Mesenteric fat pad (tissue), 1 donor: ENCODE results near the gene STRADA. TPM values are rescaled to one million over a fixed set of nuclear protein-coding genes. Genes with fewer than 3 reads are reported as not detected.
"Not testable (repeated sequence)": the region's sequence is repeated elsewhere in the genome, so short reads cannot be mapped to it uniquely, and the experiment has no call there.

Experiments used
- DNase-seq: peaks from one replicate; pipeline ENCODE4 v3.0.0-alpha.2; 2020; ENCODE audit warnings: low spot score
- total RNA-seq: library from RNA; stranded (reverse); fragmentation: NEBNext Ultra II Directional; extraction: Animal tissue kit (Norgen Biotek cat#: 25700); gene quantifications from one replicate; pipeline ENCODE4 v1.2.1, GENCODE V29; 2021
- donor health status: DM: yes; HTN: yes; CAD: no.

STRADA gene
- total RNA-seq, 1 donor from 2014 or later: 34.3 TPM

GRCh38 chr17:63760771-63761539 lies 19.4 kb upstream of the STRADA start:
- no peak for DNase-seq

GRCh38 chr17:63758428-63758827 lies 16.8 kb upstream of the STRADA start:
- DNase-seq: no peak

DNA sequence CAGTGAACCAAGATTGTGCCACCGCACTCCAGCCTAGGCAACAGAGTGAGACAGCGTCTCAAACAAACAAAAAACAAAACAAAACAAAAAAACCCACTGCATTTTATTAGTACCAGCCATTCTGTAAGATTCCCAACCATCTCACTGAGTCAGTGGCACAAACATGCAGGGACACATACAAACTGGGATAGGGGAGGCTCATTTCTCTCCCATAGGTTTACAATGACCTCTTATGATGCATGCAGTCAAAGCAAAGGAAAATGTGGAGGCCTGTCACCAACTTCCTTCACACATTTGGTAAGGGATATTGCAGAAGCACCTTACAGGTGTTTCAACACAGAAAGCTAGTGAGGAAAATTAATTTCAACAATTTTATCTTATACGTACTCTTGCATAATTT lies 12.4 kb upstream of the STRADA start:
- no peak for DNase-seq

DNA sequence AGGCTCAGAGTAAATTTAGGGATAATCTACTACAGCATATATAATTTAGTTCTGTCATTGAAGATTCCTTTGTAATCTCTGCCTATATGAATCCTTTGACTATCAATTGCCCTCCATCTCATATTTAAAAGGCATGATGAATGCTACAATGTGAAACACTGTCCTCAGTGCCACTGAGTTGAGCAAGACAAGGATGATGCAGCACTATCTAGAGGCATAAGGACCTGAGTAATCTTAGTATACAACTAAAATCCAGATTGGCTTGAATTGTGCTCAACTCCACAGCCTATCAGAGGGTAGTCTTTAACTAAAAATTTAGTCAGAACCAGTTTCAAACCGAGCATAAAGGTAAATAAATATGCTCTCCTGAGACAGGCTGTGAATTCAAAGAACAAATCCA lies 11.6 kb upstream of the STRADA start:
- no peak for DNase-seq

GRCh38 chr17:63752707-63753106 lies 11.1 kb upstream of the STRADA start:
- no peak for DNase-seq

DNA sequence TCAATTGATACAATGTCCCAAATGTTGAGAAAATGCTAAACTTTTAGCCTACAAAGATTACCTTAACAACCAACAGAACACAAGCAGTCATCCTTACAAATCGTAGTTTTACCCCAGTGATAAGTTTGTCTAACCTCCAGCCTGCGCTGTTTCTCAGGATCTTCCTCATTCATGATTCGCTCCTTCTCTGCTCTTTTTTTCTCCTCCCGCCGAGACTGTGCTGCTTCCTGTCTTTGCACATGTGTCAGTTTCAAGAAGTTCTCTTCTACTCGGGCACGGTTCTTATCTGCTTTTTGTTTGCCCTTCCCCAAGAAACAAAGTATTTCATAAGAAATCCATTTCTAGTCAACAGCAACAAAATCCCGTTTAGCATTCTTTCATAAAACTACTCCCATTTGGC lies 10.2 kb upstream of the STRADA start:
- no peak for DNase-seq

GRCh38 chr17:63741143-63741407 lies 524 bp downstream of the STRADA start:
- no peak for DNase-seq

DNA sequence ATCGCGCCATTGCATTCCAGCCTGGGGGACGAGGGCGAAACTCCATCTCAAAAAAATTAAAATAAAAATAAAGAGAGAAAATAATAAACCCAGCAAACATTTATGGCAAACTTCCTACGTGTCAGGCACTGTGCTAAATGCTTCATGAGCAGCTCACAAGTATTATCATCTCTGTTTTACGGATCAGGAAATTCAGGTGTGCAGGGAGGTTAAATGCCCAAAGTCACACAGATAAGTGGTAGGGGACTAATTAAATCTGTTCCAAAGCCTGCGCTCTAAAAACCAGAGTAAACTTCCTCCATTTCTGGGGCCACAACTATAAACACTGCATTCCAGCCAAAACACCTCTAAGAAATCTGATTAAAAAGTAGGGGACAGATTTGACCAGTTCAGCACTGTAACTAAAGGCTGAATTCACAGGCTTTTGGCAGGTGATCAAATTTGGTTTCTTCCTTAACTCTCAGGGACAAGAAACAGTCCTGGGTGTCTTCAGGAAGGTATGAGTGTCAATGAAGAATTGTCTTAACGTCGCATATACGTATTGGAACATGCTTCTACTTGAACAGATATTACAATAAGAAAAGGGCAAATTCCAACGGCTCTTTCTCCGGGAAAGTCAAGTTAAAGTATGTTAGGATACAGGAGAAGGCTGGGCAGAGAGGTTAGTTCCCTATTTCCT lies 996 bp downstream of the STRADA start:
- DNase-seq: no peak

GRCh38 chr17:63735691-63736090 lies 5.9 kb downstream of the STRADA start:
- no peak for DNase-seq

- DNase-seq: no peak
Observed at GRCh38 chr17:63722403-63722802, 19.2 kb downstream of the STRADA start.

DNA sequence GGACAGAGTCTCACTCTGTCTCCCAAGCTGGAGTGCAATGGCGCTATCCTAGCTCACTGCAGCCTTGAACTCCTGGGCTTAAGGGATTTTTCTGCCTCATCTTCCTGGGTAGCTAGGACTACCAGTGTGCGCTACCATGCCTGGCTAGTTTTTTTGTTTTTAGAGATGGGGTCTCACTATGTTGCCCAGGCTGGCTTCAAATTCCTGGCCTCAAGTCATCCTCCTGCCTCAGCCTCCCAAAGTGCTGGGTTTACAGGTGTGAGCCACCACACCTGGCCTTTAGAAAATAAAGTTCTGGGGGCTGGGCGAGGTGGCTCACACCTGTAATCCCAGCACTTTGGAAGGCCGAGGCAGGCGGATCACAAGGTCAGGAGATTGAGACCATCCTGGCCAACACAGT lies 21.4 kb downstream of the STRADA start:
- DNase-seq: not testable (repeated sequence)

DNA sequence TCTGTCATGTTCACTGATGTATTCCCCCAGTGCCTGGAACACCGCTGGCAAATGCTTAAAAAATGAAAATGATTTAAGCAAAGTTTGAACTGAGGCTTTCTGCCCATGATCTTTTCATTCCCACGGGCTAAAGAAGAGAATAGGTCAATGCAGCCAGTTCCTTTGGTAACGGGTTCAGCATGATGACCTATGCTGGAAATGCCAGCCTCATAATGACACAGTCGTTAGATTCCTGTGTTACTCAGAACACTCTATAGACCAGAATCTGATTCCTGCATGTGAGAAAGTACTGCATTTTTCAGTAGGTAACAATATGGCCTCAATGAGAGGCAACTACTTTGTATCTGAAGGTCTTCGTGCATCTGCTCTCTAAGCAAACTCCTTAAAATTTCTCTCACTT lies 22.6 kb downstream of the STRADA start:
- DNase-seq: no peak

- no peak for DNase-seq
Observed at GRCh38 chr17:63716426-63716825, 25.2 kb downstream of the STRADA start.

- DNase-seq: no peak
Observed at GRCh38 chr17:63714550-63715277, 26.9 kb downstream of the STRADA start.

- DNase-seq: no peak
Observed at GRCh38 chr17:63709110-63709509, 32.5 kb downstream of the STRADA start.

GRCh38 chr17:63707151-63707550 lies 34.4 kb downstream of the STRADA start:
- no peak for DNase-seq

GRCh38 chr17:63706336-63707082 lies 35.1 kb downstream of the STRADA start:
- DNase-seq: no peak

GRCh38 chr17:63705657-63706056 lies 35.9 kb downstream of the STRADA start:
- DNase-seq: no peak

- DNase-seq: no peak
Observed at GRCh38 chr17:63704836-63705235, 36.8 kb downstream of the STRADA start.

GRCh38 chr17:63704259-63704576 lies 37.4 kb downstream of the STRADA start:
- DNase-seq: no peak

DNA sequence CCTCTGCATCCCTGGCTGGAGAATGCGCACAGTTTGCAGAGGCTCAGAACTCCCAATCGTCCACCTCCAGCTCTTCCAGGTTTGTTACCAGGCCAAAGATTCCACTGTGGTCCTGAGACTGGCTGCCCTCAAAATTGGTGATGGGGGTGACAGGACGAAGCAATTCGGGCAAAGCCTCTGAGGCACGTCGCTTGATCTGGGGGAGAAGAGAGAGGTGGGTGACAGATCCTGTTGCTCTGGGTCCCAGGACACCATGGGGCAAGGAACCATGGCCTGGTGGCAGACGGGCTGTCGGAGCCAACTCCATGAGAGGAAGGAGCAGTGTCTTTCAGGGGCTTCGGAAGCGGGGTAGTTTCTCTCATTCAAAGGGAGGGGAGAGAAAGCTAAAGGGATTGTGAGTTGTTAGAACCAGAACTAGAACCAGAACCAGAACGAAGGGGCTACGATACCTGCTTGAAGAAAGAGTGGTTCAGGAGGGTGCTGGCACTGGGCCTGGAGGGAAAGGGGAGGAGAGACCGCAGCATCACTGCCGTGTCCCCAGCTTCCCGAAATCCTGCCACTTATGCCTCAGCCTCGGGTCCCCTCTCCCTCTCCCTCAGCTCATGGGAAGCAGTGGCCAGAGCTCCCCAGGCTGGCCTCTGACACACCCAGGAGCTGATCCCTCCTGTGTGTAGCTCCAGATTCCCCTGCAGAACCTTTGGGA lies 37.9 kb downstream of the STRADA start:
- no peak for DNase-seq
